ENCODE data around the gene ABCD4.

GRCh38 chr14:74346341-74346740, 43.6 kb upstream of the ABCD4 start:
- TF ChIP-seq CTCF (IDR thresholded peaks at IDR 0.05) (no peak), POLR2A (IDR thresholded peaks at IDR 0.05) (no peak)

Measured in thyroid gland (tissue), 4 donors.